Neural progenitor cell (in vitro differentiated cells): ENCODE measurements around the gene TMEM108.

Source experiments
- CTCF ChIP-seq: fragments of 200-600 bp; sonication (generic); IDR thresholded peaks from 2 replicates; pipeline ENCODE4 v1.5.1; 2017; ENCODE audit warnings: antibody characterized with exemption, mild to moderate bottlenecking
- EZH2 ChIP-seq: fragments of 200-600 bp; sonication (generic); IDR thresholded peaks from 2 replicates; pipeline ENCODE4 v1.6.1; 2017; ENCODE audit warnings: antibody characterized with exemption, mild to moderate bottlenecking, moderate library complexity
- EZH2phosphoT487 ChIP-seq: fragments of 200-600 bp; sonication (generic); IDR thresholded peaks from 2 replicates; pipeline ENCODE4 v1.6.1; 2017; ENCODE audit warnings: antibody characterized with exemption

- no peak for TF ChIP-seq CTCF
- TF ChIP-seq EZH2phosphoT487 = no peak
- TF ChIP-seq EZH2 = no peak
These were observed 20.1 kb downstream of the TMEM108 start for GRCh38 chr3:133058243-133058642.
